Brain microvascular endothelial cell (primary cell): Measurements from ENCODE around the gene CREBRF.
"Not testable (repeated sequence)": the region's sequence is repeated elsewhere in the genome, so short reads cannot be mapped to it uniquely, and the experiment has no call there.

Source experiments
- DNase-seq: peaks from one replicate; pipeline ENCODE4 v3.0.0-alpha.2; 2020
- H3K27ac ChIP-seq: fragments of 250-450 bp; sonication (Bioruptor Pico); 2 replicates; pipeline ENCODE4 v1.5.1; 2020; ENCODE audit warnings: mild to moderate bottlenecking, moderate library complexity
- H3K27me3 ChIP-seq: fragments of 250-450 bp; sonication (Bioruptor Pico); replicated peaks from 2 replicates; pipeline ENCODE4 v1.5.1; 2020; ENCODE audit warnings: mild to moderate bottlenecking
- H3K36me3 ChIP-seq: fragments of 250-450 bp; sonication (Bioruptor Pico); replicated peaks from 2 replicates; pipeline ENCODE4 v1.5.1; 2020; ENCODE audit warnings: mild to moderate bottlenecking
- H3K4me3 ChIP-seq: 2 replicates; pipeline ENCODE4 v1.5.1; 2011; ENCODE audit warnings: low read depth, mild to moderate bottlenecking, control low read depth, low read length, moderate library complexity
- in situ Hi-C: cut with HindIII; loops from 2 replicates; pipeline ENCODE4 v1.10.0; 2017; ENCODE audit warnings: low sequenced_read_pairs, low pct_ligation_motif_present
- TF ChIP-seq, protein P1 (sequence below): IDR thresholded peaks from 2 replicates; pipeline ENCODE4 v1.5.1; 2011; ENCODE audit warnings: low read depth, mild to moderate bottlenecking, moderate library complexity, low read length, control low read depth, inconsistent platforms; ENCODE audit errors: missing control alignments

The CREBRF gene

DNA sequence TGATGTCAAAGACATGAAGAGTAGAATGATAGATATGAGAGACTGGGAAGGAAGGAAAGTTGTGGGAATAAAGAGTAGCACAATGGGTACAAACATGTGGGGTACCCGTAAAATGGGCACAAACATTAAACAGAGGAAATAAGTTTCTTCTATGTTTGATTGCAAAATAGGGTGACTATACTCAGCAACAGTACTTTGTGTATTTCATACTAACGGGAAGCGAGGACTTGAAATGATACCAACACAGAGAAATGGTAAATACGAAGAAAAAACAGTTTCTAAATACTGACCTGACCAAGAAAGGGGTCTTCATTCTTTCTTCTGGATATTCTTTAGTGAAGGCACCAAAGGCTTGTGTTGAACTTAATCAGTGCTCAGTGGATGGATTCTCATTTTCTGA, 41.5 kb upstream of the CREBRF start:
- Histone ChIP-seq H3K4me3 (no peak overlapping the region), H3K27me3 (no peaks in the 10 kb centered on the region), H3K36me3 (no peaks in the 10 kb centered on the region), H3K27ac (no peak overlapping the region)
- in situ Hi-C loops: no loop called here
- no peak for DNase-seq
- TF ChIP-seq, protein P1, sequence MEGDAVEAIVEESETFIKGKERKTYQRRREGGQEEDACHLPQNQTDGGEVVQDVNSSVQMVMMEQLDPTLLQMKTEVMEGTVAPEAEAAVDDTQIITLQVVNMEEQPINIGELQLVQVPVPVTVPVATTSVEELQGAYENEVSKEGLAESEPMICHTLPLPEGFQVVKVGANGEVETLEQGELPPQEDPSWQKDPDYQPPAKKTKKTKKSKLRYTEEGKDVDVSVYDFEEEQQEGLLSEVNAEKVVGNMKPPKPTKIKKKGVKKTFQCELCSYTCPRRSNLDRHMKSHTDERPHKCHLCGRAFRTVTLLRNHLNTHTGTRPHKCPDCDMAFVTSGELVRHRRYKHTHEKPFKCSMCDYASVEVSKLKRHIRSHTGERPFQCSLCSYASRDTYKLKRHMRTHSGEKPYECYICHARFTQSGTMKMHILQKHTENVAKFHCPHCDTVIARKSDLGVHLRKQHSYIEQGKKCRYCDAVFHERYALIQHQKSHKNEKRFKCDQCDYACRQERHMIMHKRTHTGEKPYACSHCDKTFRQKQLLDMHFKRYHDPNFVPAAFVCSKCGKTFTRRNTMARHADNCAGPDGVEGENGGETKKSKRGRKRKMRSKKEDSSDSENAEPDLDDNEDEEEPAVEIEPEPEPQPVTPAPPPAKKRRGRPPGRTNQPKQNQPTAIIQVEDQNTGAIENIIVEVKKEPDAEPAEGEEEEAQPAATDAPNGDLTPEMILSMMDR: no peak

DNA sequence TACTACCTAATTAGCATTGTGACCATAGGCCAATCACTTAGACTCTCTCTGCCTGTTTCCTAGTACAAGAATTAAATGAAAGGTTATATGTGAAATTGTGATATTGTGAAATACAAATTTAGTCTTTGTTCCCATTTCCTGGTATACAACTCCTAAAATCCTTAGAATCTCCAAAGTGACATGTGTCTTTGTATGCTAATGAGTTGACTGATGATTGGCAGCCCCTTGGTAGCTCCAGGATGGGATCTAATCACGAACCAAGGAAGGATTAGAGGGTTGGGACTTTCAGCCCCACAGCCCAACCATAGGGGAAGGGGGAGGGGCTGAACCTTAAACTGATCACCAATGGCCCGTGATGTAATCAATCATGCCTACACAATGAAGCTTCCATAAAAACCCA, 41.0 kb upstream of the CREBRF start:
- no peak for DNase-seq
- H3K36me3 ChIP-seq: peaks cover under 1% of the 10 kb centered on the region
- TF ChIP-seq, protein P1: no peak
- no peak overlapping the region for H3K4me3 ChIP-seq
- in situ Hi-C loops: no loop called here
- H3K27me3 ChIP-seq: no peaks in the 10 kb centered on the region
- H3K27ac ChIP-seq: no peak overlapping the region

DNA sequence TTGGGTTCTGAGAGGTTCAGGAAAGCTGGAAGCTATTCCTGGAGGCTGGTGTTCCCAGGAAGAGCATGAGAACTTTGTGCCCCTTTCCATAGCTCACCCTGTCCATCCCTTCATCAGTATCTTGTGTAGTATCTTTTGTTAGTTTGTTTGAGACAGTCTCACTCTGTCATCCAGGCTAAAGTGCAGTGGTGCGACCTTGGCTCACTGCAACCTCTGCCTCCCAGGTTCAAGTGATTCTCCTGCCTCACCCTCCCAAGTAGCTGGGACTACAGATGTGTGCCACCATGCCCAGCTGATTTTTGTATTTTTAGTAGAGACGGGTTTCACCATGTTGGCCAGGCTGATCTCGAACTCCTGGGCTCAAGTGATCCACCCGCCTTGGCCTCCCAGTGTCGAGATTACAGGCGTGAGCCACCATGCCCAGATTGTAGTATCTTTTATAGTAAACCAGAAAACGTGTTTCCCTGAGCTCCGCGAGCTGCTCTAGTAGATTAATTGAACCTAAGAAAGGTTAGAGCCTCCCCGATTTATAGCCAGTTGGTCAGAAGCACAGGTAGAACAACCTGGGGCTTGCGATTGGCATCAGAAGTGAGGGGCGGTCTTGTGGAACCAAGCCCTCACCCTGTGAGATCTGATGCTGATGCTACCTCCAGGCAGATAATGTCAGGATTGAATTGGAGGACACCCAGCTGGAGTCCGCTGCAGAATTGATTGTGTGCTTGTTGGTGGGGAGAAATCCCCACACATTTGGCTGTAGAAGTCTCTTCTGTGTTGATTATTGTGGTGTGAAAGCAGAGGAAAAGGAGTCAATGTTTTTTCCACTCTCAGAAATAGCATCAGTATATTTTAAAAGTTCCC, 40.3 kb upstream of the CREBRF start:
- TF ChIP-seq, protein P1: no peak
- H3K27ac ChIP-seq: peak overlapping the region; percentile 17
- no peaks in the 10 kb centered on the region for H3K27me3 ChIP-seq
- peaks cover 5% of the 10 kb centered on the region for H3K36me3 ChIP-seq
- DNase-seq: no peak
- in situ Hi-C loops: no loop called here
- no peak overlapping the region for H3K4me3 ChIP-seq

DNA sequence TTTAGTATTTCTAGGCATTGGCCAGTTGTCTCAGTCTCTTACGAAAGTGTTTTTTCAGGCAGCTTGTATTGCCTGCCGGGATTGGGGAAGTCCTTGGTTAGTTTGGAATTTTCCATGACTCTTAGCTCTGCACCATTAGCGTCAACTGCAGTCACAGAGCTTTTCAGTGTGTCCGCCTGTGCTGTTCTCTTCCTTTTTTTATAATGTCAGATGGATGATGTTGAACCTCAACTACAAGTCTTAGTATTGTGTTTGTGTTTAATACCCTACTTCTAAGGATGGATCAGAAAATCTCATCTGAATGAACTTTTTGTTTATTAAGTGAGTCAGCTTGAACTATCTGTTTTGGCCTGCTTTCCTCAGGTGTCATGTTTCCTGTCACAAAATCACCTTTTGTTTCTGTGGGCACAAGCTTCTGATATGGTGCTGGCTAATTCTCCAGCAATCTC, 39.5 kb upstream of the CREBRF start:
- H3K27me3 ChIP-seq: no peaks in the 10 kb centered on the region
- H3K4me3 ChIP-seq: no peak overlapping the region
- TF ChIP-seq, protein P1: no peak
- DNase-seq: peak; percentile 62
- in situ Hi-C loops: no loop called here
- peaks cover 8% of the 10 kb centered on the region for H3K36me3 ChIP-seq
- H3K27ac ChIP-seq: peak overlapping the region; percentile 17

DNA sequence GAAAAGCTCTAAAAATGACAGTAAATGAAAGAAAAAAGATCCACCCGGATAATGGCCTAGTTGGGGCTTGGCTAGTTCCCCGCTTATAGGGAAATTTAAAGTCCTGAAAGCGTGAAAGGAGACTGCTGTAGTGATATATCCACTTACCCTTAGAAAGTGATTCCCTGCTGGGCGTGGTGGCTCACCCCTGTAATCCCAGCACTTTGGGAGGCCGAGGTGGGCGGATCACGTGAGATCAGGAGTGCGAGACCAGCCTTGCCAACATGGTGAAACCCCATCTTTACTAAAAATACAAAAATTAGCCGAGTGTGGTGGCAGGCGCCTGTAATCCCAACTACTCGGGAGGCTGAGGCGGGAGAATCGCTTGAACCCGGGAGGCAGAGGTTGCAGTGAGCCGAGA, 39.1 kb upstream of the CREBRF start:
- H3K27me3 ChIP-seq, DNase-seq, H3K4me3 ChIP-seq, in situ Hi-C loops: not testable (repeated sequence)
- Histone ChIP-seq H3K36me3 (peaks cover 10% of the 10 kb centered on the region), H3K27ac (peak overlapping the region; percentile 2)

DNA sequence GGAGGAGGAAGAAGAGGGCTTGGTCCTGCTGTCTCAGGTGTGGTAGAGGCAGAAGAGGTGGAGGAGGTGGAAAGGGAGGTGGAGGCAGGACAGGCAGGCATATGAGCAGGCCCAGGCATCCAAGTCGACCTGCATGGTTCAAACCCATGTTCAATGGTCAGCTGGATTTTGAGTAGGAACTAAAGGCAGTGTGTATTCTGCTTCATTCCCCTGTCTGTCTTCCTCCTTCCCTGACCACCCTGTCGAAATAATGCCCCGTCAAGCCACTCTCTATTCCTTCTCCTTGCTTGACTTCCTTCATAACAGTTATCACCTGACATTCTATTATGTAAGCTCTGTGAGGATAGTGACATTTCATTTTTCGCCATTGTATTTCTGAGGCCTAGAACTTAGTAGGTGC, 37.8 kb upstream of the CREBRF start:
- no peak overlapping the region for H3K27ac ChIP-seq
- no peak for DNase-seq
- in situ Hi-C loops: no loop called here
- H3K4me3 ChIP-seq: no peak overlapping the region
- no peaks in the 10 kb centered on the region for H3K27me3 ChIP-seq
- TF ChIP-seq, protein P1: no peak
- H3K36me3 ChIP-seq: peaks cover 13% of the 10 kb centered on the region
